HCT116 (cell line): ENCODE data around the gene HOTAIR. TPM values are rescaled to one million over a fixed set of nuclear protein-coding genes. Genes with fewer than 3 reads are reported as not detected.

Experiments
- ATAC-seq: fragments of 200-7000 bp; cut with Tn5 transposase; 2 replicates; pipeline ENCODE4 v1.9.1; 2020; ENCODE audit warnings: mild to moderate bottlenecking, moderate library complexity
- BruUV-seq: library from RNA; stranded (reverse); fragments of 400-500 nt; replicated peaks from 2 replicates; lab custom pipeline; 2021; lab: Mats Ljungman, UMichigan
- CTCF ChIA-PET: fragments of 300-600 bp; sonication (Branson Sonifier 250); formaldehyde crosslinking; loops from one replicate; lab custom pipeline; 2021; ENCODE audit warnings: antibody characterized with exemption; lab: Charles Lee
- POLR2A ChIA-PET: fragments of 300-600, 350-600 bp; sonication (Branson Sonifier 250); formaldehyde crosslinking; loops from one replicate; lab custom pipeline; 2021; ENCODE audit warnings: antibody characterized with exemption; lab: Charles Lee
- RAD21 ChIA-PET, 2 experiments: fragments of 300-600 bp; sonication (Branson Sonifier 250); formaldehyde crosslinking; loops; one replicate each; lab custom pipeline; 2023; ENCODE audit warnings: low total read pairs in 2 of 2; ENCODE audit not compliant: uncharacterized antibody in 2 of 2, unreplicated experiment in 2 of 2, low non-redundant PET in 1 of 2; lab: Charles Lee
- DNase-seq: peaks from one replicate; pipeline ENCODE4 v3.0.0-alpha.2; 2010; ENCODE audit warnings: low read depth, low spot score
- H2AFZ ChIP-seq: fragments of 200-600 bp; shearing (Covaris generic), sonication (generic); 2 replicates; pipeline ENCODE4 v1.6.1; 2017; ENCODE audit warnings: low read depth, mixed run types, mixed read lengths, antibody characterized with exemption, low read length; ENCODE audit not compliant: poor library complexity, severe bottlenecking
- H3K27ac ChIP-seq: 2 replicates; pipeline ENCODE4 v1.5.1; 2012; ENCODE audit warnings: low read depth, low read length
- H3K27me3 ChIP-seq: fragments of 200-600 bp; sonication (generic); 2 replicates; pipeline ENCODE4 v1.6.1; 2016; ENCODE audit warnings: mixed run types, low read length, mixed read lengths; ENCODE audit not compliant: insufficient read depth
- H3K36me3 ChIP-seq, 2 experiments: fragments of 200-500 bp in 1 of 2; fragments of 200-600 bp in 1 of 2; sonication (Bioruptor generic) in 1 of 2; sonication (generic) in 1 of 2; 2 replicates each; pipeline versions ENCODE4 v1.5.1 to v1.6.1; 2014 to 2016; ENCODE audit warnings: low read length in 2 of 2, inconsistent platforms in 1 of 2, mixed read lengths in 1 of 2, mixed run types in 1 of 2; ENCODE audit not compliant: insufficient read depth in 2 of 2, control insufficient read depth in 1 of 2
- H3K4me1 ChIP-seq, 2 experiments: fragments of 200-600 bp in 1 of 2; sonication (generic) in 1 of 2; 2 replicates each; pipeline versions ENCODE4 v1.5.1 to v1.6.1; 2012 to 2017; ENCODE audit warnings: low read length in 2 of 2, inconsistent platforms in 1 of 2, mild to moderate bottlenecking in 1 of 2, mixed read lengths in 1 of 2, mixed run types in 1 of 2, moderate library complexity in 1 of 2; ENCODE audit not compliant: insufficient read depth in 2 of 2, control insufficient read depth in 1 of 2
- H3K4me2 ChIP-seq: fragments of 200-600 bp; sonication (generic); 2 replicates; pipeline ENCODE4 v1.6.1; 2017; ENCODE audit warnings: mixed run types, low read length, mixed read lengths
- H3K4me3 ChIP-seq, 2 experiments: fragments of 200-600 bp in 1 of 2; sonication (generic) in 1 of 2; replicated peaks in 1 of 2; 2 replicates each; pipeline ENCODE4 v1.5.1; 2011 to 2016; ENCODE audit warnings: low read length in 2 of 2, control low read depth in 1 of 2, low read depth in 1 of 2, mild to moderate bottlenecking in 1 of 2, mixed read lengths in 1 of 2, mixed run types in 1 of 2
- H3K79me2 ChIP-seq: fragments of 200-600 bp; sonication (generic); 2 replicates; pipeline ENCODE4 v1.6.1; 2017; ENCODE audit warnings: mild to moderate bottlenecking, mixed run types, low read length, moderate library complexity, mixed read lengths; ENCODE audit not compliant: insufficient read depth
- H3K9ac ChIP-seq: fragments of 200-600 bp; sonication (generic); 2 replicates; pipeline ENCODE4 v1.6.1; 2016; ENCODE audit warnings: low read length, mixed read lengths
- H3K9me2 ChIP-seq: fragments of 200-600 bp; sonication (generic), shearing (Covaris generic); 2 replicates; pipeline ENCODE4 v1.6.1; 2017; ENCODE audit warnings: mixed run types, mild to moderate bottlenecking, moderate library complexity; ENCODE audit not compliant: insufficient read depth
- H3K9me3 ChIP-seq, 2 experiments: fragments of 200-500 bp in 1 of 2; fragments of 200-600 bp in 1 of 2; sonication (Bioruptor generic) in 1 of 2; sonication (generic) in 1 of 2; 2 replicates each; pipeline ENCODE4 v1.6.1; 2014 to 2017; ENCODE audit warnings: low read length in 2 of 2, mixed read lengths in 2 of 2, inconsistent platforms in 1 of 2, low read depth in 1 of 2, mild to moderate bottlenecking in 1 of 2, mixed run types in 1 of 2, moderate library complexity in 1 of 2; ENCODE audit not compliant: control insufficient read depth in 1 of 2, insufficient read depth in 1 of 2
- H4K20me1 ChIP-seq: fragments of 200-600 bp; sonication (generic), shearing (Covaris generic); 2 replicates; pipeline ENCODE4 v1.6.1; 2017; ENCODE audit warnings: mixed run types, mild to moderate bottlenecking, moderate library complexity; ENCODE audit not compliant: insufficient read depth
- EGR1 ChIP-seq: IDR thresholded peaks from 2 replicates; pipeline ENCODE4 v1.6.1; 2012; ENCODE audit warnings: low read depth
- ELF1 ChIP-seq: IDR thresholded peaks from 2 replicates; pipeline ENCODE4 v1.6.1; 2012; ENCODE audit warnings: low read depth, borderline replicate concordance
- FOSL1 ChIP-seq: IDR thresholded peaks from 2 replicates; pipeline ENCODE4 v1.6.1; 2012; ENCODE audit warnings: low read depth
- POLR2AphosphoS5 ChIP-seq: IDR thresholded peaks from 2 replicates; pipeline ENCODE4 v1.6.1; 2011; ENCODE audit warnings: mild to moderate bottlenecking, low read depth, low read length, moderate library complexity
- RAD21 ChIP-seq: IDR thresholded peaks from 2 replicates; pipeline ENCODE4 v1.6.1; 2012; ENCODE audit warnings: low read depth, mild to moderate bottlenecking
- SIN3A ChIP-seq: IDR thresholded peaks from 2 replicates; pipeline ENCODE4 v1.6.1; 2012; ENCODE audit warnings: low read depth
- SP1 ChIP-seq: IDR thresholded peaks from 2 replicates; pipeline ENCODE4 v1.6.1; 2012; ENCODE audit warnings: low read depth
- YY1 ChIP-seq: IDR thresholded peaks from 2 replicates; pipeline ENCODE4 v1.6.1; 2011; ENCODE audit warnings: low read length, low read depth, moderate library complexity, mild to moderate bottlenecking; ENCODE audit not compliant: insufficient replicate concordance; ENCODE audit errors: extremely low read depth
- ZNF274 ChIP-seq: fragments of 200-500 bp; sonication (Bioruptor generic); IDR thresholded peaks from 2 replicates; pipeline ENCODE4 v1.6.1; 2014; ENCODE audit warnings: mild to moderate bottlenecking, low read depth, low read length, inconsistent platforms
- intact Hi-C: fragments of 100-400 bp; cut with micrococcal nuclease; formaldehyde crosslinking; loops from 2 replicates; pipeline ENCODE4 v1.10.0; 2022
- total RNA-seq: library from RNA; stranded (reverse); gene quantifications from one replicate; pipeline ENCODE4 v1.2.1, GENCODE V29; 2021; ENCODE audit not compliant: unreplicated experiment
- TF ChIP-seq, protein P1 (sequence below), 3 experiments: fragments of 200-600 bp in 1 of 3; sonication (generic) in 1 of 3; IDR thresholded peaks in 2 of 3; conservative IDR thresholded peaks in 1 of 3; 2 replicates each; pipeline ENCODE4 v1.5.1; 2012 to 2017; ENCODE audit warnings: low read depth in 2 of 3, low read length in 2 of 3, antibody characterized with exemption in 1 of 3, borderline replicate concordance in 1 of 3, control low read depth in 1 of 3, mild to moderate bottlenecking in 1 of 3, mixed read lengths in 1 of 3, mixed run types in 1 of 3, moderate library complexity in 1 of 3; ENCODE audit not compliant: insufficient read depth in 1 of 3
- TF ChIP-seq, protein P2 (sequence below): IDR thresholded peaks from 2 replicates; pipeline ENCODE4 v1.6.1; 2012; ENCODE audit warnings: low read depth

Gene HOTAIR
- total RNA-seq, 1 experiment from 2014 or later, result 0.25 TPM

DNA sequence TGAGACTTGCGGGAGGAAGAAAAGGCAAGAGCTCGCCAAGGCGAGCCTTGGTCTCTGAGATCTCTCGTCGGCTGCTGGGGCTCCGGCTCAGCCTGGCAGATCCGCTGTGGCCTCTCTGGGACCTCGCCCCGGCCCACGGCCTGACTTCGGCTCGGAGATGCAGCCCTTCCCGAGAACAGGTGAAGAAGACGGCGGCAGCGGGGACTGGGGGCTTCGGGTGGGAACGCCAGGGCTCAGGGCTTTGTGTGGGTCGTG lies 19.2 kb upstream of the HOTAIR start (continued):
- TF ChIP-seq FOSL1, result no peak
- no peak for TF ChIP-seq ELF1
- TF ChIP-seq SIN3A, result no peak
- TF ChIP-seq POLR2AphosphoS5, result no peak
- no peak for TF ChIP-seq EGR1
- no peak for TF ChIP-seq RAD21
- TF ChIP-seq SP1, result no peak

DNA sequence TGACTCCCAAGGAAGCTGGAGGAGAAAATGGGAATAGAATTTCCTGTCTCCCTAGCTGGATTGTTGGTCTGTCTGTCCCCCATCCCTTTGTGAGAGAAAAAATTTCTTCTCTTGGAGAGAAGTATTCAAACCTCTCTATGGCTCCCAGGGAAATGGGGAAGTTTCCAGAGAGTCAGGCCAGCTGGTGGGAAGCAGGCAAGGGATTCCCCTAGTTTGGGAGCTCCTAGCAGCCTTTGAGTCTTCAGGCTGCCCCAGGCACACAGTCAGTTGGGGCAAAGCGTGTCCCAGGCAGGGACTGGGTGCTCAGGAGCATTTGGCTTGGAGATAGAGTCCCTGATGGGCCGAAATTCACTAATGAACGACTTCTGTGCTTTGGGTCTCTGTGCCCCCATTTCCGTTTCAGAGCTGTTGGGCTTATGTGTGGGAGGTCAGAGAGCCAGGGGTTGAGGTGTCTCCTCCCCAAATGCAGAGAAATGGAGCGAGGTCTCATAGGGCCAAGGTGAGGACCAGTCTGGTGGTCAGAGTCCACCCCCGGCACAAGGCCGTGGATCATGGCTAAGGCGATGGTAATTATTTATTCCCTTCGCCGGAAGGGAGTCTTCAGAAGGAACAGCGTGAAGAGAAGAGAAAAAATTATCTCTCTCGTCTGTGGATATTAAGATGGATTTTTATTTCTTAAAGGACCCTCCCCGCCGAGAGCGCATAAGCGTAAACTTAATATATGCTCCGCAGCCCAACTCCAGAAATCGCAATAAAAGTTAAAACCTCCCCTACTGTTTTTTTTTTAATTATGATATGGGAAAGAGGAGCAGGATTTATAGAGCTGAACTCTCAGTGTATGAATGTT lies 18.6 kb upstream of the HOTAIR start:
- TF ChIP-seq, protein P1, sequence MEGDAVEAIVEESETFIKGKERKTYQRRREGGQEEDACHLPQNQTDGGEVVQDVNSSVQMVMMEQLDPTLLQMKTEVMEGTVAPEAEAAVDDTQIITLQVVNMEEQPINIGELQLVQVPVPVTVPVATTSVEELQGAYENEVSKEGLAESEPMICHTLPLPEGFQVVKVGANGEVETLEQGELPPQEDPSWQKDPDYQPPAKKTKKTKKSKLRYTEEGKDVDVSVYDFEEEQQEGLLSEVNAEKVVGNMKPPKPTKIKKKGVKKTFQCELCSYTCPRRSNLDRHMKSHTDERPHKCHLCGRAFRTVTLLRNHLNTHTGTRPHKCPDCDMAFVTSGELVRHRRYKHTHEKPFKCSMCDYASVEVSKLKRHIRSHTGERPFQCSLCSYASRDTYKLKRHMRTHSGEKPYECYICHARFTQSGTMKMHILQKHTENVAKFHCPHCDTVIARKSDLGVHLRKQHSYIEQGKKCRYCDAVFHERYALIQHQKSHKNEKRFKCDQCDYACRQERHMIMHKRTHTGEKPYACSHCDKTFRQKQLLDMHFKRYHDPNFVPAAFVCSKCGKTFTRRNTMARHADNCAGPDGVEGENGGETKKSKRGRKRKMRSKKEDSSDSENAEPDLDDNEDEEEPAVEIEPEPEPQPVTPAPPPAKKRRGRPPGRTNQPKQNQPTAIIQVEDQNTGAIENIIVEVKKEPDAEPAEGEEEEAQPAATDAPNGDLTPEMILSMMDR (IDR thresholded peaks at IDR 0.05 in 2 of 3, conservative IDR thresholded peaks at IDR 0.05 in 1 of 3; ENCODE audit: borderline replicate concordance in 1 of 3, insufficient read depth in 1 of 3, low read depth in 2 of 3, low read length in 2 of 3), result no peak
- TF ChIP-seq POLR2AphosphoS5, result no peak
- no peak for TF ChIP-seq SP1
- no peak for TF ChIP-seq EGR1
- TF ChIP-seq, protein P2, sequence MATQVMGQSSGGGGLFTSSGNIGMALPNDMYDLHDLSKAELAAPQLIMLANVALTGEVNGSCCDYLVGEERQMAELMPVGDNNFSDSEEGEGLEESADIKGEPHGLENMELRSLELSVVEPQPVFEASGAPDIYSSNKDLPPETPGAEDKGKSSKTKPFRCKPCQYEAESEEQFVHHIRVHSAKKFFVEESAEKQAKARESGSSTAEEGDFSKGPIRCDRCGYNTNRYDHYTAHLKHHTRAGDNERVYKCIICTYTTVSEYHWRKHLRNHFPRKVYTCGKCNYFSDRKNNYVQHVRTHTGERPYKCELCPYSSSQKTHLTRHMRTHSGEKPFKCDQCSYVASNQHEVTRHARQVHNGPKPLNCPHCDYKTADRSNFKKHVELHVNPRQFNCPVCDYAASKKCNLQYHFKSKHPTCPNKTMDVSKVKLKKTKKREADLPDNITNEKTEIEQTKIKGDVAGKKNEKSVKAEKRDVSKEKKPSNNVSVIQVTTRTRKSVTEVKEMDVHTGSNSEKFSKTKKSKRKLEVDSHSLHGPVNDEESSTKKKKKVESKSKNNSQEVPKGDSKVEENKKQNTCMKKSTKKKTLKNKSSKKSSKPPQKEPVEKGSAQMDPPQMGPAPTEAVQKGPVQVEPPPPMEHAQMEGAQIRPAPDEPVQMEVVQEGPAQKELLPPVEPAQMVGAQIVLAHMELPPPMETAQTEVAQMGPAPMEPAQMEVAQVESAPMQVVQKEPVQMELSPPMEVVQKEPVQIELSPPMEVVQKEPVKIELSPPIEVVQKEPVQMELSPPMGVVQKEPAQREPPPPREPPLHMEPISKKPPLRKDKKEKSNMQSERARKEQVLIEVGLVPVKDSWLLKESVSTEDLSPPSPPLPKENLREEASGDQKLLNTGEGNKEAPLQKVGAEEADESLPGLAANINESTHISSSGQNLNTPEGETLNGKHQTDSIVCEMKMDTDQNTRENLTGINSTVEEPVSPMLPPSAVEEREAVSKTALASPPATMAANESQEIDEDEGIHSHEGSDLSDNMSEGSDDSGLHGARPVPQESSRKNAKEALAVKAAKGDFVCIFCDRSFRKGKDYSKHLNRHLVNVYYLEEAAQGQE, result no peak
- TF ChIP-seq RAD21, result no peak
- no peak for TF ChIP-seq YY1
- no peak for TF ChIP-seq ZNF274
- TF ChIP-seq, all 23 proteins: peak for 0
- no peak overlapping the region for H3K4me3 ChIP-seq

More for the DNA sequence above, 18.6 kb upstream of the HOTAIR start:
- no peak overlapping the region for H3K27ac ChIP-seq
- ChIA-PET POLR2A (no interaction called here), CTCF (interaction anchor here (1.2 to 2.1 kb wide), 4 partner anchors 8 to 215 kb away, joined by 3 to 15 read pairs (median 4); partner anchors contain the start of gene HOXC10), RAD21 (interaction anchor here in 1 of 2 experiments (0.6 kb wide), 1 partner anchor 83 kb away, joined by 3 read pairs; no protein-coding TSS in a partner anchor)
- intact Hi-C loops, result no loop called here
- peaks cover 29% of the 10 kb centered on the region for H3K79me2 ChIP-seq
- peak overlapping the region; percentile 94; the same call in 1 of the 2 replicates for H3K4me2 ChIP-seq
- BruUV-seq, result no TSS peak
- no peak overlapping the region for H2AFZ ChIP-seq
- H3K27me3 ChIP-seq, result no peaks in the 10 kb centered on the region
- H3K36me3 ChIP-seq, result no peaks in the 10 kb centered on the region
- no peaks in the 10 kb centered on the region for H3K9me3 ChIP-seq
- H3K4me1 ChIP-seq, result peaks cover 14 to 36% of the 10 kb centered on the region in 2 experiments
- H4K20me1 ChIP-seq, result no peaks in the 10 kb centered on the region
- no peaks in the 10 kb centered on the region for H3K9me2 ChIP-seq
- DNase-seq (no peak), ATAC-seq (no peak)
- no peak overlapping the region for H3K9ac ChIP-seq
